ENCODE data around the gene KIAA1755. TPM values are rescaled to one million over a fixed set of nuclear protein-coding genes. Genes with fewer than 3 reads are reported as not detected.

The KIAA1755 gene
- total and polyA plus RNA-seq, 10 of the 15 experiments (the other 5 are each of a cell fraction or from before 2014, with no cell fraction given): not detected

GRCh38 chr20:38237381-38237780 lies 23.2 kb downstream of the KIAA1755 start (continued):
- TF ChIP-seq EED (IDR thresholded peaks at IDR 0.05; ENCODE audit: low read depth) (no peak), RUNX3 (IDR thresholded peaks at IDR 0.05; ENCODE audit: low read length) (no peak), MXI1 (IDR thresholded peaks at IDR 0.05; ENCODE audit: low read depth, low read length) (no peak)

GRCh38 chr20:38231531-38232121 lies 28.9 kb downstream of the KIAA1755 start:
- ChIA-PET RAD21 (ENCODE audit: unreplicated experiment) (interaction anchor here (1.0 kb wide), 1 partner anchor 177 kb away, joined by 3 read pairs; no protein-coding TSS in a partner anchor), CTCF (interaction anchor here (0.6 to 3.6 kb wide), 6 partner anchors 11 to 216 kb away, joined by 3 to 17 read pairs (median 4); no protein-coding TSS in a partner anchor), SMC1A (ENCODE audit: uncharacterized antibody, unreplicated experiment) (no interaction called here), POLR2A (no interaction called here)
- H3K9me3 ChIP-seq (replicated peaks; ENCODE audit: control insufficient read depth, insufficient read depth, low read length): no peaks in the 10 kb centered on the region
- H3K79me2 ChIP-seq (ENCODE audit: control insufficient read depth, insufficient read depth, low read length): no peaks in the 10 kb centered on the region
- H3K4me2 ChIP-seq (ENCODE audit: control insufficient read depth, insufficient read depth): no peak overlapping the region
- no peak overlapping the region for H3K27ac ChIP-seq (ENCODE audit: control insufficient read depth, insufficient read depth)
- 18% methylated on average over 10 of the region's 10 CpGs for WGBS (ENCODE audit: insufficient coverage, insufficient replicate concordance, low lambda C conversion rate, missing lambda C conversion rate)
- no peak overlapping the region for H2AFZ ChIP-seq (ENCODE audit: control insufficient read depth, low read depth, low read length)
- intact Hi-C loops (cut with micrococcal nuclease; ENCODE audit: unreplicated experiment) (loop anchor here (5.0 kb wide), 1 partner anchor 176 kb away; no protein-coding TSS in a partner anchor), in situ Hi-C loops (cut with MboI) (no loop called here)
- FAIRE-seq (no peak), DNase-seq (ENCODE audit: low read depth, low spot score) (no peak), ATAC-seq (no peak)
- TF ChIP-seq MEF2A (IDR thresholded peaks at IDR 0.05; ENCODE audit: insufficient read depth, low read depth, low read length) (no peak), CHD4 (IDR thresholded peaks at IDR 0.05) (no peak), ESRRA (IDR thresholded peaks at IDR 0.05; ENCODE audit: low read length) (no peak)
- no peaks in the 10 kb centered on the region for H4K20me1 ChIP-seq (ENCODE audit: control insufficient read depth, insufficient read depth)
- no peaks in the 10 kb centered on the region for H3K36me3 ChIP-seq (ENCODE audit: control insufficient read depth in 2 of 2, insufficient read depth in 2 of 2, low read length in 1 of 2)
- H3K4me1 ChIP-seq (ENCODE audit: control insufficient read depth, insufficient read depth, low read length): no peaks in the 10 kb centered on the region
- H3K27me3 ChIP-seq (replicated peaks in 1 of 2; ENCODE audit: control insufficient read depth in 2 of 2, insufficient read depth in 2 of 2, low read length in 1 of 2): no peaks in the 10 kb centered on the region; a peak in 2 of 4 replicates
- no peak overlapping the region for H3K9ac ChIP-seq (ENCODE audit: control insufficient read depth, insufficient read depth, low read length)
- H3K4me3 ChIP-seq: no peak overlapping the region
- no TSS peak for BruUV-seq (replicated peaks)

Measured in GM12878 (cell line).